GM18508 (cell line): Measurements from ENCODE around the gene MAT1A.
"Not testable (repeated sequence)": the region's sequence is repeated elsewhere in the genome, so short reads cannot be mapped to it uniquely, and the experiment has no call there.

Source experiments
- ATAC-seq: cut with Tn5 transposase; IDR thresholded peaks from one replicate; pipeline ENCODE4 v1.9.1; 2021; ENCODE audit warnings: moderate number of reproducible peaks; ENCODE audit not compliant: insufficient read depth, unreplicated experiment

MAT1A gene

DNA sequence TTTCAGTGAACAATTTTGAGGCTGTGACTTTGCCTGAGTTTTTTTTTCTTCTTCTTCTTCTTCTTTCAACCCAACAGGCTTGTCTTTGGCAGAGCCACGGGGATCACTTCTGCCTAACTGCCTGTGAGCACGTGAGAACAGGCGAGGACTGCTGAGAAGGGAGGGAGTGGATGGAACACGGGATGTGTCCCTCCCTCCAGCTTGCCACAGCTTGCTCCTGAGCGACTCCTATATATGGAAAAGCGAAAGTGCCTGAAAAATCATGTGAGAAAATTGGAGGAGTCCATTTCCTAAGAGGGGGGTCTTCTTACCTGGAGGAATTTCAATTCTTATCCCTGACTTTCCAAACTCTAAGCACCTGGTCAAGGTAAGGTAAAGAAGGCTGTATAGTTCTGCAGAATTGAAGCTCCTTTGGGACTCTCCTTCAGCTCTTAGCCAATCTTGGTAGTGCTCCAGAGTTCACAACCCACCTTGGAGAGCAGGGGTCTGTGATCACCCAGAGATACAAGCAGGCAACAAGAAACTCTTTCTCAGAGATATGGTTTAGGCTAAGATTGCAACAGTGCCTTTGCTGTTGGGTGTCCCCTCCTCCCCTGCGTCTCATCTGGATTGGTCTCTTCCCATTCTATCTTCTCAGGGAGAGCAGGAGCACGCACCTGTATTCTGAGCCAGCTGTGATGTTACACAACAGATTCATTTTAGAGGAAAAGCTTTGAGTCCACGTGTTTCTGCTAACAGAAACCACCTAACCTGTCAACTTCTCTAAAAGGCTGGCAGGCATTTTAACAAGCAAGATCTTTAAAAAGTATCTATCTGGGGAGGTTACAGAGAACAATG, at the start of gene MAT1A:
Gene MAT1A, minus strand, starts transcription at position 208 of the 837 bp plus-strand sequence. CDS start 235 bp downstream, outside the sequence.
- ATAC-seq, result no peak

- ATAC-seq, result no peak
These were observed 44.5 kb upstream of the MAT1A start for GRCh38 chr10:80333983-80334382.

- ATAC-seq, result no peak
These were observed 35.5 kb upstream of the MAT1A start for GRCh38 chr10:80324891-80325364.

- ATAC-seq, result no peak
These were observed 34.6 kb upstream of the MAT1A start for GRCh38 chr10:80324086-80324485.

DNA sequence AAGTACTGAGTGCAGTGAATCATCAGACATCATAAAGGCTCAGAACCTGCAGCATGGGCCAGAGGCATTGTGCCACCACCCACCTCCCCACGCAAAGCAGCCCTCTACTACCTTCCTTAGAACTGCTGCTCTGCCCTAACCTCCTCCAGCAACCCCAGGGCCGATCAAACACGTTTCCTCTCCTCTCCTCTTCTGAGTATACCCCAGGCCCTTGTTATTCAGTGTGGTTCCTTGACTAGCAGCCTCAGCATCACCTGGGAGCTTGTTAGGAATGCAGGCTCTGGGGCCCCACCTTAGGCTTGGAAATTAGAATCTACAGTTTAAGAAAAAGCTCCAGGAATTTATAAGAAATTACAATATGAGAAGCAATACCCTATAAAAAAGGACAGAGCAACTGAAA, 33.9 kb upstream of the MAT1A start:
- ATAC-seq, result no peak

DNA sequence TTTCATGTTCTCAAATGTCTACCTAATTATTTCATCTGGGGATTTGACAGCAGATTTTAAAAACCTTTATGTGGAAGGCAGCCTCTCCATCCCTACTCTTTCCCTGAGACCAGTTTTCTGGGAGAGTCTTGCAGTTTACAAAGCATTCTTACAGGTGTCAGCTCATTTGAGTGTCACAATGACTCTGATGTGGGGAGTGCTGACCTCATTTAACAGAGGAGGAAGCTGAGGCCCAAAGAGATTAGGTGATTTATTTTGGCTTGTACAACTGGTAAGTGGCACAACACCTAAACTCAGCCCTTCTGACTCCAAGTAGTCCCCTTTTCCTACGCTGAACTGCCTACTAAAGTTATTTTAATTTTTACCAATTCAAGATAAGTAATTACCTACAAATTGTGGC, 33.3 kb upstream of the MAT1A start:
- no peak for ATAC-seq

DNA sequence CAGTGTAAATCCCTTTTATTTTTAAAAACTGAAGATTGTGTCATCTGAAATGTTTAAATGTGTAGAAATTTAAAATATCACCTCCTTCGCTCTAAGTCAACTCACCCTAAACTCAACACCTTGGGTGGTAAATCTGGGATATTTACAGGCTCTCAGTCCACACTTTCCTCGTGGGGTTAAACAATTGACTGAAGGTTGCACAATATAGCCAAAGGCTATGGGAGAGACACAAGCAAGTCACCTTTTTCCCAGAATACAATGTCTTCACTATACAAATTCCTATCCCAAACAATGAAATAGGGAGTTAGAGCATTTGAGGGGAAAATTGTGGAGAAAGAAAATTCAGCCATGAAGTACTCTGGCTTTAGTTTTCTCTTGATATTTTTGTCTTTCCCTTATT, 32.7 kb upstream of the MAT1A start:
- no peak for ATAC-seq

DNA sequence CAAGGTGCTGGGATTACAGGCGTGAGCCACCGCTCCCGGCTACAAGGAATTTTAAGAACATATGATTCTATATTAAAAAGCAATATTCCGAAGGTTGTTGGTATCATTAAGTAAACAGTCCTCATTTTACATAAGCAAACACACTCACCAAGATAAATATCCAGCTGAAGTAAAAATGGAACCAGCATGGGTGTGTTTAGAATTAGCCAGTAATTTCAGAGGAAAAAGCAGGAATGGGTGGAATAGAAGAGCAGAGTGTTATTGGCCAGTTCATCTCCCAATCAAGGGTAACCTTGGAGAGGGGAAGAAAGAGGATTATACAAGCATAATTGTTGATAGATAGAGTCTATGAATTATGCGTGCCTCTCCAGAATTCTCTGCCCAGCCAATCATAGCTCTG, 31.7 kb upstream of the MAT1A start:
- no peak for ATAC-seq

DNA sequence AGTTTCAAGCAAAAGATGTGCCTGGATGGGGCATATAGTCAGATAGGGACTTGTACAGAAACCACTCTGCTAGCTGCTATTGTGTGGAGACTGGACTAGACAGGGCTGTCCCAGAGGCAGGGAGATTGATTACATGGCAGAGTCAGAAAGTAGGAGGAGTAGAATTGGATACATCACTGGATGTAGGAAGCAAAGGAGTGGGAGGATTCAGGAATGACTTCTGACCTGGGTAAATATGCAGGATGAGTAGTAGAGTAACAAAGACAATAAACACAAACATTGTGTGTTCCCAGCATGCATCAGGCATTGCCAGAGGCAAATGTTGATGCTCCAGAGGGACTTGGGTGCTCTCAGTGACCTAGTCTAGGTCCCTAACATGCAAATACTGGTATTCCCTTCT, 30.9 kb upstream of the MAT1A start:
- no peak for ATAC-seq

DNA sequence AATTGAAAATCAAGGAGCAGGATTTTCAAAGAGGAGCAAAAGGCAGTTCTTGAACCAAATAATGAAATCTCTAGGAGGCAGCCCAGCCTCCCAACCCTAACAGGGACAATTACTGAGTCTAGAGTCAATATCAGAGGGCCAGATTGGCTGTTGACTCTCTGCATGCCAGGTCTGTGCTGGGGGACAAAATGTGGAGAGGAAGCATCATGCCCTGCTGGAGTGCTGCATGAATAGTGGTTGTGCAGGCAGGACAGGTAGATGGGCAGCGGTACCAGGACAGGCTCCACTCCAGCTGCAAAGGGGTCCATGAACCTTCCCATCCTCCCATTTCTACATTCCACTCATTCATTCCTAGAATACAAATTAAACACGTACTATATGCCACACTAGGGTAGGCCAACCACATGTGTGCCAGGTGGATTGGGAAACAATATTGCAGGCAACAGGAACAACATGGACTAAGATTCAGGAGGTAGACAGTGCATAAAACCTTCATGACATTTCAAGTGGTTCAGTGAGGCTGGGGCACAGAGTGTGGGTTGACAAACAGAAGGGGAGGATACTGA, 30.4 kb upstream of the MAT1A start:
- ATAC-seq, result no peak

DNA sequence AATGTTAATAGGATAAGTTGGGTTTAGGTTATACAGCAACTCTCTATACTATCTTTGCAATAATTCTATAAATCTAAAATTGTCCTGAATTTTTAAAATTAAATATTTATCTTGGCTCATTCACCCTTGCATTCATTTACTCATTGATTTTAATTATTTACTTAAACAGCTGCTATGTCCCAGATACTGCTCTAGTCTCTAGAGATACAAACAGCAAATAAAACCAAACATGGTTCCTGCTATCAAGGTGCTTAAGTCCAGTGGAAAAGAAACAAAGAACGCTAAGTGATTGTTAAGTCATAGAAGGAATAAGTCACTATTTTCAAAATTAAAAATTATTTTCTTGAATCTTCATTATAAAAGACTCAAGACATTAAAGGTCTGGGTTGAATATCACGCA, 29.9 kb upstream of the MAT1A start:
- no peak for ATAC-seq

- ATAC-seq, result no peak
These were observed 29.3 kb upstream of the MAT1A start for GRCh38 chr10:80318742-80319141.

- no peak for ATAC-seq
These were observed 25.9 kb upstream of the MAT1A start for GRCh38 chr10:80315391-80315790.

- no peak for ATAC-seq
These were observed 24.1 kb upstream of the MAT1A start for GRCh38 chr10:80313523-80313922.

GRCh38 chr10:80305989-80306388, 16.5 kb upstream of the MAT1A start:
- ATAC-seq, result not testable (repeated sequence)

DNA sequence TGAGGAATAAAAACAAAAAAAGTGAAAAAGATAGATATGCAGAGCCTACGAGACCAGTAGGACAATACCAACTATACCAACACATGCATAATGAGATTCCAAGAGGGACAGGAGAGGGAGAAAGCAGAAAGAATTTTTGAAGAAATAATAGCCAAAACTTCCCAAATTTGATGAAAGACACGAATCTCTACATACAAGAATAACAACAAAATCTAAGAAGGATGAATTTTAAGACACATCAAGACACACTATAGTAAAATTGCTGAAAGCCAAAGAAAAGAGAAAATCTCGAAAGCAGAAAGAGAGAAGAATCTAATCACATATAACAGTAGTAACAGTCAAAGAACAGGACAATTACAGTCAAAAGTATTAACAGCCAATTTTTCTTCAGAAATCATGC, 7.5 kb upstream of the MAT1A start:
- ATAC-seq, result no peak

- ATAC-seq, result no peak
These were observed 3.3 kb upstream of the MAT1A start for GRCh38 chr10:80292607-80293239.

DNA sequence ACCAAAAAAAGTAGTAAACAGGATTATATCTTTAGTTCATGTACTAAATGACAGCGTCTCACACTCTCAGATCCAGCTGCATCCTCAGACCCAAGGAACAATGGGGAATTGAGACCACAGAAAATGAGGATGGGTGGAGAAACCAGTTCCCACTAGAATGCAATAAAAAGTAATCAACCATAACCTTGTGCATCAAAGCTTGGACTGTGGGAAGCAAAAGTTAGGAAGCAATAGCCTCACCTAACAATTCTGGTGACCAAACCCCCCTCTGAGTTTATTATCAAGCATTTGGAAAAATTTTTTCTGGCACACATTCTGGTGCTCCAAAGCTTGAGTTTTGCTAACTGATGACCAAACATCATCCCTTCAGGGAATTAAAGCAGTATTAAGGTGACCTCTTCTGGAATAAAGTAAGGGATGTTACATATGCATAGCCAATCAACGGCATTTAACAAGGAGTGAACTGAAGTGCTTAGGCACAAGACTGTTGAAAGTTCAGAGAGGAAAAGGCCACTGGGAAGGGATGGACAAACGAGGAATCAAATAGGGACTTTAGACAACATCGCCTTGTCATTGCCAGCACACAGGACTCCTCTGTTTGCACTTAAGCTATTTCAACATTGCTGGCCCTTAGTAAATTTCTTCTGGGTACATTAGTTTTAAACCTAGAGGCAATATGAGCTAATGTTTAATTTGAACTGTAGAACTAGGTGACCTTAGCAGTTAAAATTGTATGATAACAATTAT, 1.2 kb upstream of the MAT1A start:
- no peak for ATAC-seq

DNA sequence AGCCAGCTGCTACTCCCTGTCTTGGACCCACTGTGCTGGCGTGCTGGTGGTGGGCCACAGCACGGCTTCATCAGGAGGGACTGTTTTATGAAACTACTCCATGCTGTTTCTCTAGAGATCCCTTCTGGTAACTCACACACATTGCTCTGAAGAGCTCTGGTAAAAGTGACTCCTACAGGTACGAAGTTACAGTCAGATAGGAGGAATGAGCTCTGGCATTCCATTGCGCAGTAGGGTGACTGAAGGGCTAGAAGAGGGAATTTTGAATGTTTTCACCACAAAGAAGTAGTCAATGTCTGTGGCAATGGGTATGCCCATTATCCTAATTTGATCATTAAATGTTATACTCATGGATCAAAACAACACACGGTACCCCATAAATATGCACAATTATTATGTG, 609 bp downstream of the MAT1A start:
- ATAC-seq, result no peak

DNA sequence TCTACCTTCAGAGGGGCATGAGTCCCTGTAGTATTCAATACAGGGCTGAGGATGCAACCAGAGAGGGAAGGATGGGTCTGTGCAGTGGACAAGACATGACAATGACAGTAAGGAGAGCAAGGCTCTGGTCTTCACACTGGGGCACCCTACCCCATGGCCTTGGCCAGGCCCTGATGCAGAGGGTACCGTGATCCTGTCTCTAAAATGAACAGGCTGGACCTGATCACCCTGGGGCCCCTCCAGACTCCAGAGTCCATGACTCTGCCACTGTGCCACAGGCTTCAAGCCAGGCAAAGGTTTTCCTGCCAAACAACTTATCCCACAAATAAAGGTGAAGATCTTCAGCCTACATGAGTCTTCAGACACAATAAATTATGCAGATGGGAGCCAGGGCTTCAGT, 4.9 kb downstream of the MAT1A start:
- ATAC-seq, result no peak
